ENCODE results near the gene GGA3. TPM values are rescaled to one million over a fixed set of nuclear protein-coding genes. Genes with fewer than 3 reads are reported as not detected.
A peak's percentile ranks its signal among the peaks of the same experiment; 100 is the strongest.

The GGA3 gene
- total and polyA plus RNA-seq, 10 of the 15 experiments (the other 5 are each of a cell fraction or from before 2014, with no cell fraction given): 7.0 to 57.5 (median 34.0) TPM

- TF ChIP-seq BCLAF1 (IDR thresholded peaks at IDR 0.05) (no peak), FOS (IDR thresholded peaks at IDR 0.05; ENCODE audit: borderline replicate concordance, extremely low read depth, insufficient read length) (no peak), HCFC1 (IDR thresholded peaks at IDR 0.05; ENCODE audit: low read length) (peak; percentile 64), CUX1 (IDR thresholded peaks at IDR 0.05; ENCODE audit: insufficient replicate concordance, low read depth, low read length) (no peak), ZNF622 (IDR thresholded peaks at IDR 0.05) (no peak), SIN3A (IDR thresholded peaks at IDR 0.05; ENCODE audit: low read depth, low read length) (peak; percentile 65; the same call in 1 of the 2 replicates), HSF1 (IDR thresholded peaks at IDR 0.05; ENCODE audit: low read depth, low read length) (no peak), BMI1 (IDR thresholded peaks at IDR 0.05; ENCODE audit: borderline replicate concordance) (no peak), RFX5 (IDR thresholded peaks at IDR 0.05; ENCODE audit: low read depth, low read length) (no peak), DPF2 (IDR thresholded peaks at IDR 0.05) (peak; percentile 64; the same call in 1 of the 2 replicates), BCL11A (IDR thresholded peaks at IDR 0.05; ENCODE audit: low read depth, low read length) (no peak), SUZ12 (IDR thresholded peaks at IDR 0.05; ENCODE audit: unreplicated experiment) (no peak), PAX5 (IDR thresholded peaks at IDR 0.05; ENCODE audit: borderline replicate concordance, low read depth, low read length) (no peak), TCF7 (IDR thresholded peaks at IDR 0.05; ENCODE audit: borderline replicate concordance) (no peak), ZNF274 (IDR thresholded peaks at IDR 0.05; ENCODE audit: insufficient read depth, insufficient read length) (no peak), ZNF687 (IDR thresholded peaks at IDR 0.05) (peak; percentile 26; the same call in 1 of the 2 replicates)
Observed at GRCh38 chr17:75205037-75205792, 56.2 kb downstream of the GGA3 start, which contains the start of gene NUP85 (continued).

Data from GM12878 (cell line).